Fibroblast of villous mesenchyme (primary cell): ENCODE data around the gene ELOB. TPM values are rescaled to one million over a fixed set of nuclear protein-coding genes. Genes with fewer than 3 reads are reported as not detected.

Source experiments
- DNase-seq: peaks from one replicate; pipeline ENCODE4 v3.0.0-alpha.2; 2010; ENCODE audit warnings: low read depth
- H3K4me3 ChIP-seq: 2 replicates; pipeline ENCODE4 v1.5.1; 2011; ENCODE audit warnings: low read depth, mild to moderate bottlenecking, low read length
- CTCF ChIP-seq: IDR thresholded peaks from 2 replicates; pipeline ENCODE4 v1.5.1; 2012; ENCODE audit warnings: low read depth, mild to moderate bottlenecking, low read length; ENCODE audit not compliant: insufficient read depth
- total RNA-seq: library from RNA; depleted of rRNA; stranded (reverse); fragments of >200 nt; gene quantifications from 2 replicates; pipeline ENCODE4 v1.2.3, GENCODE V29; 2012

ELOB gene
- total RNA-seq, 1 donor = 203 TPM

GRCh38 chr16:2761886-2762583 is 15.0 kb downstream of the ELOB start:
- DNase-seq = no peak
- H3K4me3 ChIP-seq = no peak overlapping the region
- no peak for TF ChIP-seq CTCF

GRCh38 chr16:2761472-2761871 is 15.6 kb downstream of the ELOB start:
- H3K4me3 ChIP-seq = no peak overlapping the region
- no peak for TF ChIP-seq CTCF

GRCh38 chr16:2757344-2757743 is 19.7 kb downstream of the ELOB start:
- no peak for TF ChIP-seq CTCF
- H3K4me3 ChIP-seq = no peak overlapping the region
- DNase-seq = no peak

More at GRCh38 chr16:2761472-2761871, 15.6 kb downstream of the ELOB start:
- DNase-seq = no peak

- H3K4me3 ChIP-seq = no peak overlapping the region
Measured at GRCh38 chr16:2756288-2757015, 20.6 kb downstream of the ELOB start.

GRCh38 chr16:2755158-2755557 is 21.9 kb downstream of the ELOB start:
- TF ChIP-seq CTCF = no peak

More at GRCh38 chr16:2756288-2757015, 20.6 kb downstream of the ELOB start:
- no peak for TF ChIP-seq CTCF
- no peak for DNase-seq

GRCh38 chr16:2753733-2754020 is 23.4 kb downstream of the ELOB start:
- H3K4me3 ChIP-seq = peak overlapping the region; percentile 74
- DNase-seq = no peak
- no peak for TF ChIP-seq CTCF

More at GRCh38 chr16:2755158-2755557, 21.9 kb downstream of the ELOB start:
- H3K4me3 ChIP-seq = peak overlapping the region; percentile 74
- no peak for DNase-seq
